ENCODE results near the gene ERBB3. TPM values are rescaled to one million over a fixed set of nuclear protein-coding genes. Genes with fewer than 3 reads are reported as not detected.

ERBB3 gene
- polyA plus RNA-seq, 1 of the 3 experiments (the other 2 are of a cell fraction): 1.4 TPM

- no peak for DNase-seq
- no peak for TF ChIP-seq USF1 (IDR thresholded peaks at IDR 0.05; ENCODE audit: borderline replicate concordance, low read depth)
- no peak for TF ChIP-seq FOXJ3 (CRISPR knock-in tag; IDR thresholded peaks at IDR 0.05)
- no peak for TF ChIP-seq PBX3 (IDR thresholded peaks at IDR 0.05)
- TF ChIP-seq YY1 (IDR thresholded peaks at IDR 0.05; ENCODE audit: low read depth): no peak
- no peak for TF ChIP-seq ELF1 (IDR thresholded peaks at IDR 0.05)
- TF ChIP-seq USF2 (IDR thresholded peaks at IDR 0.05; ENCODE audit: borderline replicate concordance, low read depth, low read length): no peak
- Histone ChIP-seq H3K4me3 (ENCODE audit: low read depth in 2 of 2, low read length in 1 of 2) (no peak overlapping the region), H3K36me3 (replicated peaks in 1 of 2; ENCODE audit: control insufficient read depth in 1 of 2, insufficient read depth in 2 of 2, low read length in 1 of 2) (peaks cover 16 to 18% of the 10 kb centered on the region in 2 experiments), H3K27me3 (ENCODE audit: insufficient read depth) (no peaks in the 10 kb centered on the region), H3K4me1 (ENCODE audit: control insufficient read depth in 1 of 2, insufficient read depth in 2 of 2, low read depth in 1 of 2, low read length in 1 of 2) (peaks cover 13 to 23% of the 10 kb centered on the region in 2 experiments), H3K4me2 (peak overlapping the region; percentile 86), H3K9me2 (no peaks in the 10 kb centered on the region), H4K20me1 (ENCODE audit: insufficient read depth) (no peaks in the 10 kb centered on the region), H3F3A (replicated peaks; ENCODE audit: insufficient read depth) (peaks cover 34% of the 10 kb centered on the region), H2AFZ (ENCODE audit: low read depth) (no peak overlapping the region), H3K9me3 (no peaks in the 10 kb centered on the region), H3K79me2 (ENCODE audit: insufficient read depth) (peaks cover 58% of the 10 kb centered on the region), H3K27ac (ENCODE audit: low read depth in 2 of 2, low read length in 1 of 2) (peak overlapping the region; percentile 77 to 88), H3K9ac (peak overlapping the region; percentile 66; the same call in 1 of the 2 replicates)
- 62% methylated on average over 3 of the region's 3 CpGs for WGBS (ENCODE audit: low lambda C conversion rate)
- ChIA-PET CTCF (interaction anchor here (0.6 to 16.0 kb wide), 19 partner anchors 9 to 158 kb away, joined by 3 to 272 read pairs (median 5); partner anchors contain the start of genes ANKRD52, MYL6, MYL6B and SMARCC2), POLR2A (interaction anchor here (0.7 to 2.9 kb wide), 4 partner anchors 9 to 95 kb away, joined by 3 to 44 read pairs (median 4); partner anchors contain the start of genes RNF41, RPL41, SMARCC2 and ZC3H10)
Measured at GRCh38 chr12:56126732-56127239, 46.8 kb downstream of the ERBB3 start.

- Histone ChIP-seq H3K4me2 (peak overlapping the region; percentile 86), H3K79me2 (ENCODE audit: insufficient read depth) (peaks cover 63% of the 10 kb centered on the region), H3K4me1 (ENCODE audit: control insufficient read depth in 1 of 2, insufficient read depth in 2 of 2, low read depth in 1 of 2, low read length in 1 of 2) (peaks cover 13 to 23% of the 10 kb centered on the region in 2 experiments), H3K9me3 (no peaks in the 10 kb centered on the region), H3K36me3 (replicated peaks in 1 of 2; ENCODE audit: control insufficient read depth in 1 of 2, insufficient read depth in 2 of 2, low read length in 1 of 2) (peaks cover 22 to 25% of the 10 kb centered on the region in 2 experiments), H3K27ac (ENCODE audit: low read depth in 2 of 2, low read length in 1 of 2) (peak overlapping the region; percentile 77 to 88), H3F3A (replicated peaks; ENCODE audit: insufficient read depth) (peaks cover 34% of the 10 kb centered on the region), H4K20me1 (ENCODE audit: insufficient read depth) (no peaks in the 10 kb centered on the region), H3K4me3 (ENCODE audit: low read depth in 2 of 2, low read length in 1 of 2) (peak overlapping the region; percentile 39 to 61), H3K27me3 (ENCODE audit: insufficient read depth) (no peaks in the 10 kb centered on the region), H3K9me2 (no peaks in the 10 kb centered on the region), H3K9ac (peak overlapping the region; percentile 66), H2AFZ (ENCODE audit: low read depth) (peak overlapping the region; percentile 57; the same call in 1 of the 2 replicates)
- TF ChIP-seq TEAD4 (IDR thresholded peaks at IDR 0.05; ENCODE audit: borderline replicate concordance, insufficient read depth) (no peak), NFIC (IDR thresholded peaks at IDR 0.05; ENCODE audit: borderline replicate concordance) (peak; percentile 46; the same call in 1 of the 2 replicates)
- 7% methylated on average over 8 of the region's 8 CpGs for WGBS (ENCODE audit: low lambda C conversion rate)
- POLR2A ChIA-PET: interaction anchor here (0.9 to 2.9 kb wide), 11 partner anchors 10 to 234 kb away, joined by 3 to 44 read pairs (median 7); partner anchors contain the start of genes MYL6, PA2G4, RNF41 and RPL41
- CTCF ChIA-PET: interaction anchor here (1.1 to 16.0 kb wide), 9 partner anchors 8 to 95 kb away, joined by 3 to 272 read pairs (median 7); partner anchors contain the start of genes MYL6, MYL6B, RNF41 and SMARCC2
- DNase-seq: no peak
Measured at GRCh38 chr12:56127485-56127887, 47.5 kb downstream of the ERBB3 start.

Data from SK-N-SH (cell line).